HG02571 (cell line): ENCODE data around the gene CENPS.
"Not testable (repeated sequence)": the region's sequence is repeated elsewhere in the genome, so short reads cannot be mapped to it uniquely, and the experiment has no call there.

Experiments
- ATAC-seq: cut with Tn5 transposase; IDR thresholded peaks from one replicate; pipeline ENCODE4 v1.9.1; 2021; ENCODE audit warnings: mild to moderate bottlenecking, moderate library complexity; ENCODE audit not compliant: unreplicated experiment

CENPS gene

DNA sequence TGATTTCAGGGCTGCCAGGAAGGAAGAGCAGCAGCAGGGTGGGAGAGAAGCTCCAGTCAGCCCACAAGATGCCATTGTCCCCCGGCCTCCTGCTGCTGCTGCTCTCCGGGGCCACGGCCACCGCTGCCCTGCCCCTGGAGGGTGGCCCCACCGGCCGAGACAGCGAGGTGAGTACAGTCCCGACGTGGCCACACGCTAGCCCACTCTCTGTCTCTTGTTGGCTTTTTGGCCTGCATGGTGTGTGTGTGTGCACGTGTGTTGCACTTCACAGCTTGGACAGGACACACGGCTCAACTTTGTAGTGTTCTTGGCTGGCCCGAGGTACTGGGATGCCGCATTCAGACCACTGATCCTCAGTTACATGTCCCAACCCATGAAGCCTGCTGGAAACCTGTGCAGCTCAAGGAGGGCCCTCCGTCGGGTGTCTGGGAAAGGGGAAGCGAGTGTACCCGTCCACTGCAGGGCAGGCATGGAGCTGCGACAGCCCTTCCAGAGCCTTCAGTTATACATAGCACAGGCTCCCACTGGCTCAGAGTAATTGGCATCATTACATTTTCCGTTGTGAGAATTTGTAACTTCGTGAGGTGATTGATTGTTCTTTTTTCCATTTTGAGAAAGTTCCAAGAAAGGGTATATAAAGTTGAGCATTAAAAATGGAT is 20.1 kb downstream of the CENPS start:
- no peak for ATAC-seq

GRCh38 chr1:10450836-10451235 is 20.6 kb downstream of the CENPS start:
- no peak for ATAC-seq

GRCh38 chr1:10451287-10451686 is 21.1 kb downstream of the CENPS start:
- no peak for ATAC-seq

DNA sequence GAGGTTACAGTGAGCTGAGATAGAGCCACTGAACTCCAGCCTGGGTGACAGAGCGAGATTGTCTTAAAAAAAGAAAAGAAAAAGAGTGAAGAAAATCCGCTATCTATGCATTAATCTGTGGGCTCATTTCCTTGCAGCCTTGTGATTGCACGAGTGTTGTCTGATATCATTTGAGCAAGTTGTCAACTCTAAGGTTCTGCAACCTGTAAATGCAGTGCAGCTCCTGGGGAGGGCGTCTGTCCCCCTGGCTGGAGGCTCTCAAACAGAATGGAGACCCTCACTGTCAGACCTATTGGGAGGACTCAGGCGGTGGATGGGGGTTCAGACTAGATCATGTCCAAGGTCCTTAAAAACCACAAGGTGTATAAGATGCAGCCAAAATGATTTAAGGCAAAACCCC is 25.8 kb downstream of the CENPS start:
- ATAC-seq: no peak

- ATAC-seq: no peak
Observed at GRCh38 chr1:10456661-10457060, 26.4 kb downstream of the CENPS start.

DNA sequence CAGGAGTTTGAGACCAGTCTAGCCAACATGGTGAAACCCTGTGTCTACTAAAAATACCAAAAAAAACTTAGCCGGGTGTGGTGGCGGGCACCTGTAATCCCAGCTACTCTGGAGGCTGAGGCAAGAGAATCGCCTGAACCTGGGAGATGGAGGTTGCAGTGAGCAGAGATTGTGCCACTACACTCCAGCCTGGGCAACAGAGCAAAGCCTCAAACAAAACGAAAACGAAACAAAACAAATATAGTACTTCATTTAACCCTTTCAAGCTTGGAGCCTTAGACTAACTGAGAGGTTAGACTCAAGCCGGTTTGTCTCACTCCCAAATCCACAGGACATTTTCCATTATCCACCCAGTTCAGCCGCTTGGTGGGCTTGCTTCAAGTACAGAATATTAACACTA is 27.2 kb downstream of the CENPS start:
- not testable (repeated sequence) for ATAC-seq

DNA sequence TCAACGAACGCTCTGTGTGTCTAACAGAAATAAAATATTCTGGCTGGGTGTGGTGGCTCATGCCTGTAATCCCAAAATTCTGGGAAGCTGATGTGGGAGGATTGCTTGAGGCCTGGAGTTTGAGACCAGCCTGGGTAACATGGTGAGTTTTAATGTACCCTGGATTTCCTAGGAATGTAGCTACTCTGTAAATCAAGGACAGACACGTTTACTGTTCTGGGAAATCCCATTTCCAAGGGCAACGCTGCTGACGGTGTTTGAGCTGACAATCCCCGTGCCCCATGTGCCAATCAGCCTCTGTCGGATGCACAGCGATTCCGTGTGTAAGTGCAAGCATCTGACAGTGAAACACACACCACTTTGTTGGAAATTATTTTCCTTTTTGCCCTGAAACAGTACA is 27.6 kb downstream of the CENPS start:
- no peak for ATAC-seq

DNA sequence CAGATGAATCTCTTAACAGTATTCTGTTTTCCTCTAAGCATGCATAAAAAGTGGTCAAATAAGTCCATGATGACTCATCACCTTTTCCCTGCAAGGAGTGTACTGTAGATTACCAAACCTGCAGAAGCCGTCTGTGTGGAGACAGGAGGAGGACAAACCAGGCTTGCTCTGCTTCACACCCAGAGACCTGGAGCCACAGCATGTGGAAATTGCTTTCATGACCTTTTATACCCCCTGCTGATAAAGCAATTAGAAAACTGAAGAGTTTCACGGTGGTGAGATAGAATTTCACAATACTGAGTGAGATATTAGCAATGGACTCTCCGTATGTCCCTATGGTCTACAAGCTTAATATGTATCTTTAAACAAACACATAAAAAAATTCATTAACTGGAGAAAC is 29.0 kb downstream of the CENPS start:
- no peak for ATAC-seq

DNA sequence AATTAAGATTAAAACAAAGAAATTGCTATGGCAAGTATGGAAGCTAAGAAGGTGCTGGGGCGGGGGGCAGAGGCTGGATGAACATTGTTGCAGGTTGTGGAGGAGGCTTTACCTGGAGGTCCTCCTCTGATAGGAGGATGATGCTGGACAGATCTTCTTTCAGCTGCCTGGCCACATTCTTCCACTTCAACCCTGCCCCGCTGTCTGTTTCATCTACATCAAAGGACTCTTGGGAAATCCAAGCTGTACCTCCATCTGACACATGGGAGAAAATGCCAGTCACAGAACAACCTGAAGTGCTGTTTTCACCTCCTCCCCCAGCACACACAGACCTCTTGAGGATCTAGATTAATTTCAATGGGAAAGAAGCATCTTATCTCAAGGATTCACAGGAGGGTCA is 36.8 kb downstream of the CENPS start:
- no peak for ATAC-seq

- no peak for ATAC-seq
Observed at GRCh38 chr1:10470043-10470442, 39.8 kb downstream of the CENPS start.

DNA sequence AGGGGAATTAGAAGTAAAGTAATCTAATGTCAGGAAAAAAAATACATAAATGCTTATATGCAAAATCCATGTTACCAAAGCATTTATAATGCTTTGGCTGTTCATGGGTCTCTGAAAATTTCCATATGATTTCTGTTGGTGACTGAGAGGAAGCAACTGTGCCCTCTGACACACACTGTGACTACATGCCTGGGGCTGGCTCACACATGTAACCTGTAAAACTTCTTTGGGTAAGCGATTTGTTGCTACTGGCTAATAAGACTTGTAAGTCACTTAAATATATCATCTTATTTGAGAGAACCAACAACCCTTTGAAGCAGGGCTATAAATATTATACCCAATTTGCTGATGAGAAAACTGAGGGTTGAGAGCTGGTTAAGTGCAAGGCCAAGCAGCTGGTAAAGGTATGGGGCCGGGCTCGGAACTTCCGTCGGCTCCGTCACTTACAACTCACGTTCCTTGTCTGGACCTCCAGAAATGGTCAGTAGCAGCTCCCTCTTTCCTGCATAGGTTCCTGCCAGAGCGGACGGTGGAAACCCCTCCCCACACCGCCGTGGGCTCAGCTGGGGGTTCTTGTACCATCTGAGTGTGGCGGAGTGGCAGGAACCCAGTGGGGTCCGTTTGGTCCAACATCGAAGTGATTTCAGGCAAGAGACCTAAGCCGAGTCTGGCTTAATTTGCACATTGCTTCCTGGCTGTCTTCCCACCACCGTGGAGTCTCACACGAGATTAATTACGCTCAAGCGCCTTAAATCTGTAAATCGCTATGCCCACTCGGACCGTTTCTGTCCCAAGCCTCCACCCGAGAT is 41.4 kb downstream of the CENPS start:
- peak; percentile 5 for ATAC-seq

GRCh38 chr1:10472220-10473144 is 42.2 kb downstream of the CENPS start, which contains the start of gene DFFA:
Gene DFFA, minus strand, starts transcription at chr1:10472529. Its CDS starts 71 bp downstream, at chr1:10472458.
- ATAC-seq: peak; percentile 64

GRCh38 chr1:10473145-10473765 is 43.0 kb downstream of the CENPS start:
- ATAC-seq: no peak

- ATAC-seq: not testable (repeated sequence)
Observed at GRCh38 chr1:10474309-10474612, 44.0 kb downstream of the CENPS start.

GRCh38 chr1:10474613-10475507 is 44.6 kb downstream of the CENPS start, which contains the start of gene PEX14:
Gene PEX14, plus strand, starts transcription at chr1:10474950. Its CDS starts 17 bp downstream, at chr1:10474967.
- peak; percentile 50 for ATAC-seq

- ATAC-seq: no peak
Observed at GRCh38 chr1:10475510-10475909, 45.3 kb downstream of the CENPS start.

- ATAC-seq: no peak
Observed at GRCh38 chr1:10479296-10479695, 49.1 kb downstream of the CENPS start.

- ATAC-seq: no peak
Observed at GRCh38 chr1:10480614-10481013, 50.4 kb downstream of the CENPS start.

DNA sequence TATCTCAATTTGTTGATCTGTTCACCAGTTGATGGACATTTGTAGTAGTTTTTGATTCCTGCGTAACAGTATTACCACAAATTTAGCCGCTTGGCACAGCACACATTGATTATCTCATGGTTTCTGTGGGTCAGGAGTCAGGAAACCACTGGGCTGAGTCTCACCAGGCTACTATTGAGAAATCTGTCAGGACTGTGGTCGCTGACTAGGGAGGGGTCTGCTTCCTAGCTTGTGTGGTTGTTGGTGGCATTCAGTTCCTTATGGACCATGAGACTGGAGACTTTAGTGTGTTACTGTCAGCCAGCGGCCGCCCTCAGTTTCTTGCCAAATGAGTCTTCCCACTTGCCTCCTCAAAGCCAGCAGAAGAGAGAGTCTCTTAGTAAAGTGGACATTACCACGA is 54.3 kb downstream of the CENPS start:
- no peak for ATAC-seq
